Fibroblast of gingiva (primary cell): ENCODE measurements around the gene PRRT3.
A peak's percentile ranks its signal among the peaks of the same experiment; 100 is the strongest.
"Not testable (repeated sequence)": the region's sequence is repeated elsewhere in the genome, so short reads cannot be mapped to it uniquely, and the experiment has no call there.

ENCODE experiments used
- DNase-seq: peaks from one replicate; pipeline ENCODE4 v3.0.0-alpha.2; 2011; ENCODE audit warnings: low read depth

PRRT3 gene

GRCh38 chr3:9947025-9947995 is 4.9 kb downstream of the PRRT3 start:
- peak; percentile 79 for DNase-seq

- DNase-seq = peak; percentile 88
Observed at GRCh38 chr3:9946112-9947024, 5.8 kb downstream of the PRRT3 start.

GRCh38 chr3:9945358-9945757 is 6.8 kb downstream of the PRRT3 start:
- DNase-seq = no peak

DNA sequence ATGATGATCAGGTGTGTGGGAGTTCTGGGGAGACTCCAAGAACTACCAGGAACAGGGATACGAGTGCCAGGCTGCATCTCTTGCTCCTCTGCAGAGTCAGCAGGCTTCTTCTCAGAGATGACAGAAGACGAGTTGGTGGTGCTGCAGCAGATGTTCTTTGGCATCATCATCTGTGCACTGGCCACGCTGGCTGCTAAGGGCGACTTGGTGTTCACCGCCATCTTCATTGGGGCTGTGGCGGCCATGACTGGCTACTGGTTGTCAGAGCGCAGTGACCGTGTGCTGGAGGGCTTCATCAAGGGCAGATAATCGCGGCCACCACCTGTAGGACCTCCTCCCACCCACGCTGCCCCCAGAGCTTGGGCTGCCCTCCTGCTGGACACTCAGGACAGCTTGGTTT is 7.9 kb downstream of the PRRT3 start:
- no peak for DNase-seq

- no peak for DNase-seq
Observed at GRCh38 chr3:9942934-9943690, 9.1 kb downstream of the PRRT3 start.

- DNase-seq = no peak
Observed at GRCh38 chr3:9942164-9942563, 10.0 kb downstream of the PRRT3 start.

GRCh38 chr3:9940746-9941145 is 11.5 kb downstream of the PRRT3 start:
- DNase-seq = no peak

- not testable (repeated sequence) for DNase-seq
Observed at GRCh38 chr3:9939906-9940305, 12.3 kb downstream of the PRRT3 start.

DNA sequence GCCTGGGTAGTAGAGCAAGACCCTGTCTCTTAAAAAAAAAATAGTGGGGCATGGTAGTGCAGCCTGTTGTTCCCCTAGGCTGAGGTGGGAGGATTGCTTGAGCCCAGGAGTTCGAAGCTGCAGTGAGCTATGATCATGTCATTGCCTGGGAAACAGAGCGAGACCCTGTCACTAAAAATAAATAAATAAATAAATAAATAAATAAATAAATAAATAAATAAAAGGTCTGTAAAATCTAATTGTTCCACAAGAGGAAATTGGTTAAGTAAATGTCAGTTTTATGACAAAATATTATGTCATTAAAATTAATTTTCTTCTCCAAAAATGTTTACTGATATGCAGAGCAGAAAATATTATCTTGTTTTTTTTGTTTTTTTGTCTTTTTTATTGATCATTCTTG is 13.2 kb downstream of the PRRT3 start:
- DNase-seq = no peak

DNA sequence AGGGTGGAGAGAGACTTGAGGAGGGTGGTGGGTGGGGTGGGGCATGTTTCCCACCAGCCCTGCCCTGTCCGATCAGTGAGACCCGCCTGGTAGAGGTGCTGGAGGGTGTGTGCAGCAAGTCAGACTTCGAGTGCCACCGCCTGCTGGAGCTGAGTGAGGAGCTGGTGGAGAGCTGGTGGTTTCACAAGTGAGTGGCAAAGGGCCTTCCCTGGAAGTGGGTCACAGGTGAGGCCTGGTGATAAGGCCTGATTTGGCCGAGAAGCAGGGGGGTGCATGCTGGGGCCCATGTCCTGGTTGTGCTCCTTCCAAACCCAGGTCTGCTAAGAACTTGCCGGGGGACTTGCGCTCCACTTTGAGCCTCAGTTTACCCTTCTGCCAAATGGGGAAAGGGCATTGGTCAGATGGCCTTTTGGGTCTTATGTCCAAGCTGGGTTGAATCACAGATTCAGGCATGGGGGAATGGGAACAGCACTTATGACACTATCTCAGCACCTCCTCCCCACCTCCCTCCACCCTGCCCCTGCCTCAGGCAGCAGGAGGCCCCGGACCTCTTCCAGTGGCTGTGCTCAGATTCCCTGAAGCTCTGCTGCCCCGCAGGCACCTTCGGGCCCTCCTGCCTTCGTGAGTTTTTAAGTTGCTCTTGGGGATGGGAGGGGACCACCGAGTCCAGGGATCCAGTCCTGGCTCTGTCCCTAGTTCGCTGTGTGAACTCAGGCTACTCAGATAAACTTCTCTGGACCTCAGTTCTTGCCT is 14.5 kb downstream of the PRRT3 start:
- DNase-seq = no peak

DNA sequence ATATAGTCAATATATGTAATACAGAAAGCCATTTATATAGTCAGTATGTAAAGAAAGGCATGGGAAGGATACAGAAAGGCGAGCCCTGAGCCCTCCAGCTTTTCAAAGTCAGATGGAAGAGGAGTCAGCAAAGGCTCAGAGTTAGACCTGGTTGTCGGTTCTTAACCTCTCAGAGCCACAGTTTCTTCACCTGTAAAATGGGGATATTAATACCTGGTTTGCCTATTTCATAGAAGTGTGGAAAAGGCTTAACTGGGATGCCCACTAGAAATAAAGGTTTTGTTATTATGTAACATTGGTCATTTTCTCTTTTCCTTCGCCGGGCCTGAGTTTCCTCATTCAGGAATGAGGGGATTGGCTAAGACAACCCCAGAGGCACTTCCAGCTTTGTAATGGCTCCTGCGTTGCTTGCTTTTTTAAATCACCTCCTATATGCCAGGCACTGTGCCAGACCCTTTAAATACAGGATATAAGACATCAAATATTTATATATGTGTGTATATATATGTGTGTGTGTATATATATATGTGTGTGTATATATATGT is 16.2 kb downstream of the PRRT3 start:
- DNase-seq = no peak

- no peak for DNase-seq
Observed at GRCh38 chr3:9934993-9935392, 17.2 kb downstream of the PRRT3 start.

- no peak for DNase-seq
Observed at GRCh38 chr3:9934235-9934621, 18.0 kb downstream of the PRRT3 start.

DNA sequence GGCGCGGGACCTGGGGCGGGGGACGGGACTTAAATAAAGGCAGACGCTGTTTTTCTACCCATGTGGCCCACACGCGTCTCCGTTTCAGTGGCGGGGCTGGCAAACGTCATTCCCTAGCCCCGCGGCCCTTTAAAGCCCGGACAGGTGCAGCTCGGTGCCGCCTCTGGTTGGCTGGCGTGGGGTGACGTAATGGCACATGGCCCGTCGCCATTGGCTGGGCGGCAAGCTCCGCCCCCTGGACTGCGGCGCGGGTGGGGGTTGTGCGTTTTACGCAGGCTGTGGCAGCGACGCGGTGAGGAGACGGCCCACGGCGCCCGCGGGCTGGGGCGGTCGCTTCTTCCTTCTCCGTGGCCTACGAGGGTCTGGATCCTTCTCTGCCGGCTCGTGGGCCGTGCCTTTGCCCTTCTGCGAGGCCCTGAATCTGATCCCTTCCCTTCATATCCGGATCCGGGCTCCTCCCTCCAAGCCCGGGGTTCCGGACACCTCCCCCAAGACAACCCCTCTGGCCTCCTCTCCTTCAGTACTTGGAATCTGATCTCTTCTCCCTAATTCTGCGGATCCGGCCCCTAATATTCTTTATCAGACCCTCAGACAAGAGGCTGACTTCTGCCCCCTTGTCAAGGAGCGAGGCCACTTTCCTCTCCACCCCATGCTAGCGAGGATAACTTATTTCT is 18.5 kb downstream of the PRRT3 start, which contains the start of gene CRELD1:
Gene CRELD1 (plus strand): TSS at position 274 of the 674 bp plus-strand sequence. CDS start 605 bp downstream, outside the sequence.
- peak; percentile 85 for DNase-seq

GRCh38 chr3:9932843-9933560 is 19.2 kb downstream of the PRRT3 start:
- peak; percentile 53 for DNase-seq

DNA sequence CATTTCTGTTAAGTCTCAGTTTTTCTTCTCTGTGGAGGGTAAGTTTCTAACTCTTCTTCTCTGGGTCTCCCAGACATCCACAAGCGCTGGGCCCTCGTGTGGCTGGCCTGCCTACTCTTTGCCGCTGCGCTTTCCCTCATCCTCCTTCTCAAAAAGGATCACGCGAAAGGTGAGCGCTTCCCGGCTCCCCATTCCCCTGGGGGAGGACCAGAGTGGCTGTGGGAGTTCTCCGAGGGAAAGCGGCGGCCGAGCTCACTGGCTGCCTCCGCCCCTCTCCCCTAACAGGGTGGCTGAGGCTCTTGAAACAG is 19.7 kb downstream of the PRRT3 start:
- no peak for DNase-seq

- no peak for DNase-seq
Observed at GRCh38 chr3:9930804-9931418, 21.3 kb downstream of the PRRT3 start.

DNA sequence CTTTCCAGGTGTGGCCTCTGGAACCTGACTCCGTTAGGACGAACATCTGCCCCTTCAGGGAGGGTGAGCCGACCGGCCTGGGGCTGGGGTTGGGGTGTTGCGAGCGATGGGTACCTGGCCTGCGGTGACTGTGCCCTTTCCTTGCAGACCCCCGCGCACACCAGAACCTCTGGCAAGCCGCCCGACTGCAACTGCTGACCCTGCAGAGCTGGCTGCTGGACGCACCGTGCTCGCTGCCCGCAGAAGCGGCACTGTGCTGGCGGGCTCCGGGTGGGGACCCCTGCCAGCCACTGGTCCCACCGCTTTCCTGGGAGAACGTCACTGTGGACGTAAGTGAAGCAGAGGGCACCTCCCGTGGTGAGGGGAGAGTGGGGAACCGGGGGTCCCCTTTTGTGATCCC is 24.1 kb downstream of the PRRT3 start:
- DNase-seq = no peak
